ENCODE results near the gene SPDYE3.
"Not testable (repeated sequence)": the region's sequence is repeated elsewhere in the genome, so short reads cannot be mapped to it uniquely, and the experiment has no call there.

The SPDYE3 gene

DNA sequence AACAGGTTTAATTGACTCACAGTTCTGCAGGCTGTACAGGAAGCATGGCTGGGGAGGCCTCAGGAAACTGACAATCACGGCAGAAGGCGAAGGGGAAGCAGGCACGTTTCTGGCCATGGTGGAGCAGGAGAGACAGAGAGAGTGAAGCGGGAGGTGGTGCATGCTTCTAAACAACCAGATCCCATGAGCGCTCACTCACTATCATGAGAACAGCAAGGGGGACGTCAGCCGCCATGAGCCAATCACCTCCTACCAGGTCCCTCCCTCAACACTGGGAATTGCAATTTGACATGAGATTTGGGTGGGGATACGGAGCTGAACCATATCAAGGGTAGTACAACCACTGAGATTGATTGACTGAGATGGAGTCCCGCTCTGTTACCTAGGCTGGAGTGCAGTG lies 18.2 kb downstream of the SPDYE3 start:
- H3K4me3 ChIP-seq (ENCODE audit: low read depth, low read length); DNase-seq (ENCODE audit: low read depth): not testable (repeated sequence)

DNA sequence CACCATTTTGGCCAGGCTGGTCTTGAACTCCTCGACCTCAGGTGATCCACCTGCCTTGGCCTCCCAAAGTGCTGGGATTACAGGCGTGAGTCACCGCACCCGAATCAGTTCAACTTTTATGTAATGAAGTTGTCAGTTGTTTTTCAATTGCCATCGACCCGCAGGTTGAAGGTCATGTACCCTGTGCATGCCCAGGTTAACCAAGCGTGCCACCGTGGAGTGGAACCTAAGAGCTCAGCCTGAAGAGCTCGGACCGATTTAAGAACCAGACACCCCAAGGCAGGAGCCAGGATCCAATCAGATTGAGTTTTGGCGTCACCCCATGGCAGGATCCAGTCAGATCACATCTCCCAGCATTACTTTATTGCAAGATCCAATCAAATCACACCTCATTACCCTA lies 19.4 kb downstream of the SPDYE3 start:
- not testable (repeated sequence) for H3K4me3 ChIP-seq (ENCODE audit: low read depth, low read length); DNase-seq (ENCODE audit: low read depth)

DNA sequence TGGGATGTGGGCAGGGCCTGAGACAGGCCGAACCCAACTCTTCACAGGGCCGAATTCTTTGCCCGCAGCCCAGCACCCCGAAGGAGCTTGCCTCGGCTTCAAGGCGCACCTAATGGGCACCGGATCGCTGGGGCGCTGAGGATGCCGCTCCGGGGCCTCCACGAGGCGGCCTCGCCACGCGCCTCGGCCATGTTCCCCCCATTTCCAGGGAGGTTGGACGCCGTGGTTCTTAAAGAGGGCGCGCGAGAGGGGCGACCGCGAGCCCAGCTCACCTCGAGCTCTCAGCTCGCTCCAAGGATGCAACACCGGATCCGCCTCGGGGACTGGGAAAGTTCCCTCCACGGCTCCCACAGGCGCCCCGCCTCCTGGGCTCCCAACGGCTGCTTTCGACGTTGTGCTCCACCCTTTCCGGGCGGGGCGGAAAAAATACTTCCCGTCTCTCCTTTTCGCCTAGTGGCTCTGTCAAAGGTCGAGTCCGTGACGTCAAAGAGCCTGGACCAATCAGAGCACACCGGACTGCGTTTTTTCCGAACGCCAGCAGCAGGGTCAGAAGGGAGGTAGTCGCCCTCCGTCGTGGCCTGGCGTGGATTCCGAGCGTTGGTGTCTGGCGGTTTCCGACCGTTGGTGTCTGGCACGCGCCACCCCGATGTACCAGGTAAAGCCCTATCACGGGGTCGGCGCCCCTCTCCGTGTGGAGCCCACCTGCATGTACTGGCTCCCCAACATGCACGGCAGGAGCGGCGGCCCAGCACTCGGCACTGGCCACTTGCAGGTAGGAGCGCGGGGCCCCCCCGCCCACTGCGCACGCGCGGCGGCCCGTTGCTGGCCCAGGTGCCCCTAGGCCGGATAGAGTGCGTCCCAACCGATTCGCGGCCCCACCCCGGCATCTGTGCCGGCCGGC lies 28.3 kb downstream of the SPDYE3 start:
- peak overlapping the region; percentile 63 for H3K4me3 ChIP-seq (ENCODE audit: low read depth, low read length)
- DNase-seq (ENCODE audit: low read depth) = peak; percentile 85

DNA sequence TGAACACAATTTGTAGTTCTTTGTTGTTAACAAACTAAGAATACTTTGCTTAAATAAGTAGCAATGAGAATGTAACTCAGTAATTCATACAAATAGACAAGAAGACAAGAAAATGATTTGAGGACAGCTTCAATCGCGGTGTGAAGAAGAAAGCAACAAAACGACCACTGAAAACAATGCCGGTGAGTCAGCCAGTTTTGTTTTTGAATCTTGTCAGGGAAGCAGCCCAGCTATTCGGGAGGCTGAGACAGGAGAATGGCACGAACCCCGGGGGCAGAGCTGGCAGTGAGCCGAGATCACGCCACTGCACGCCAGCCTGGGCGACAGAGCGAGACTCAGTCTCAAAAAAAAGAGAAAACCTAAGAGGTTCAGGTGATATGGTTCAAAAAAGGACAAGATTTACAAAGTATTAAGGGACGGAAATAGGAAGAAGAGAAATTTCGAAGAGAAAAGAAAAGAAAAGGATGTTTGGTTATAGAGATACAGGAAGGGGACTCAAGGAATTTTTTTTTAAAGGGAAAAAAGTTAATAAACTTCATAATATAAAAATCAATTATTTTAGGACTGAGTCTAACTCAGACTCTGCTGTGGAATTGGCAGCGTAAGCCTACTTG lies 30.7 kb downstream of the SPDYE3 start:
- DNase-seq (ENCODE audit: low read depth); H3K4me3 ChIP-seq (ENCODE audit: low read depth, low read length): not testable (repeated sequence)

DNA sequence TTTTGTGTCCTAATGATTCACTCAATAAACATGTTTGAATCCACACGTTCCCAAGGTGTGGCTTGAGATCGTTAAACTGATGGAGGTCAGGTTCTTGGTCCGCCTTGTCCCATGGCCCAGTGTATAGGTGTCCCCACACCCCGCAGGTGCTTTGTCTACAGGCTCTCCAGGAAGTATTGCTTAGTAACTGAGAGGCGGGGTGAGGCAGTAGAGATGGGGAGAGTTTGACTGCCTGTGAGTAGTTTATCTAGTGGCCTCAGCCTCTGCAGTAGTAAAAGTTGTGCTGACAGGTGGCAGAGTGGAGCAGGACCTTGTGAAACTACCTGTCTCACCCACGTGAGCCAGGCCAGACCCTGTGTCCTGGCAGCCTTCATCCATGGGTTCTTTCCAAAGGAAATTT lies 33.8 kb downstream of the SPDYE3 start:
- not testable (repeated sequence) for DNase-seq (ENCODE audit: low read depth); H3K4me3 ChIP-seq (ENCODE audit: low read depth, low read length)

DNA sequence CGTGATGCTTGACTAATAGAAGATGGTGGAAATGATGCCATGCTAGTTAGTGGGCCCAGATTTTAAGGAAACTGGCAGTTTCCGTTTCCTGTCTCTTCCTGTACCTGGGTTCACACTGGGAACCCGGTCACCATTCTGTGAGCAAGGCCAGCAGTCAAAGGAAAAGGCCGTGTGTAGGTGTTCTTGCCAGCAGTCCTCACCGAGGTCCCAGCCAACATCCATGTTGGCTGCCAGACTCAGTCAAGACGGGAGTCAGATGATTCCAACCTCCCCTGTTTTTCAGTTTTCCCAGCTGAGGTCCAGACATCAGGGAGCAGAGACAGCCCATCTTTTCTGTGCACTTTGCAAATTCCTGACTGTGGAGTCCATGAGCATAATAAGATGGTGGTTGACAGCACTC lies 35.3 kb downstream of the SPDYE3 start:
- H3K4me3 ChIP-seq (ENCODE audit: low read depth, low read length) = no peak overlapping the region
- TF ChIP-seq, protein P1, sequence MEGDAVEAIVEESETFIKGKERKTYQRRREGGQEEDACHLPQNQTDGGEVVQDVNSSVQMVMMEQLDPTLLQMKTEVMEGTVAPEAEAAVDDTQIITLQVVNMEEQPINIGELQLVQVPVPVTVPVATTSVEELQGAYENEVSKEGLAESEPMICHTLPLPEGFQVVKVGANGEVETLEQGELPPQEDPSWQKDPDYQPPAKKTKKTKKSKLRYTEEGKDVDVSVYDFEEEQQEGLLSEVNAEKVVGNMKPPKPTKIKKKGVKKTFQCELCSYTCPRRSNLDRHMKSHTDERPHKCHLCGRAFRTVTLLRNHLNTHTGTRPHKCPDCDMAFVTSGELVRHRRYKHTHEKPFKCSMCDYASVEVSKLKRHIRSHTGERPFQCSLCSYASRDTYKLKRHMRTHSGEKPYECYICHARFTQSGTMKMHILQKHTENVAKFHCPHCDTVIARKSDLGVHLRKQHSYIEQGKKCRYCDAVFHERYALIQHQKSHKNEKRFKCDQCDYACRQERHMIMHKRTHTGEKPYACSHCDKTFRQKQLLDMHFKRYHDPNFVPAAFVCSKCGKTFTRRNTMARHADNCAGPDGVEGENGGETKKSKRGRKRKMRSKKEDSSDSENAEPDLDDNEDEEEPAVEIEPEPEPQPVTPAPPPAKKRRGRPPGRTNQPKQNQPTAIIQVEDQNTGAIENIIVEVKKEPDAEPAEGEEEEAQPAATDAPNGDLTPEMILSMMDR (IDR thresholded peaks at IDR 0.05; ENCODE audit: low read depth, low read length, missing control alignments) = no peak
- no peak for DNase-seq (ENCODE audit: low read depth)

DNA sequence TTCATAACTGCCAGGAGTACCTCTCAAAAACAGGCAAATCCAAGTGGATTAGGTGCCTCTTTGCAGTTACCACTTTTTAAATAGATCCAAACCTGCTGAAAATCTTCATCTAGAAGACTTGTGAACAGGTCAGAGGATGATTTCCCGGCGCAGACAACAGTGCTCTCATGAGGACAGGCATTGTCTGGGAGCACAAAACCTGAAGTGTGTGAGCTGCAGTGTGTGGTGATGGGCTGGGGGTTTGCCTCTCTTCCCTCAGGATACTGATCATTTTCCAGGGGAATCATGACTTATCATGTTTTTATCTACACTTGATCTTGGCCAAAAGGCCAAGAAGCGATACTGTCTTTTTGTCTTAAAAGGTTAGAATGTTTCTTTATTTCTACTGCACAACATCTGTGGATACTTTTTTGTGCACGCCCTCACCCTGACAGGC lies 36.6 kb downstream of the SPDYE3 start:
- not testable (repeated sequence) for H3K4me3 ChIP-seq (ENCODE audit: low read depth, low read length); DNase-seq (ENCODE audit: low read depth)

DNA sequence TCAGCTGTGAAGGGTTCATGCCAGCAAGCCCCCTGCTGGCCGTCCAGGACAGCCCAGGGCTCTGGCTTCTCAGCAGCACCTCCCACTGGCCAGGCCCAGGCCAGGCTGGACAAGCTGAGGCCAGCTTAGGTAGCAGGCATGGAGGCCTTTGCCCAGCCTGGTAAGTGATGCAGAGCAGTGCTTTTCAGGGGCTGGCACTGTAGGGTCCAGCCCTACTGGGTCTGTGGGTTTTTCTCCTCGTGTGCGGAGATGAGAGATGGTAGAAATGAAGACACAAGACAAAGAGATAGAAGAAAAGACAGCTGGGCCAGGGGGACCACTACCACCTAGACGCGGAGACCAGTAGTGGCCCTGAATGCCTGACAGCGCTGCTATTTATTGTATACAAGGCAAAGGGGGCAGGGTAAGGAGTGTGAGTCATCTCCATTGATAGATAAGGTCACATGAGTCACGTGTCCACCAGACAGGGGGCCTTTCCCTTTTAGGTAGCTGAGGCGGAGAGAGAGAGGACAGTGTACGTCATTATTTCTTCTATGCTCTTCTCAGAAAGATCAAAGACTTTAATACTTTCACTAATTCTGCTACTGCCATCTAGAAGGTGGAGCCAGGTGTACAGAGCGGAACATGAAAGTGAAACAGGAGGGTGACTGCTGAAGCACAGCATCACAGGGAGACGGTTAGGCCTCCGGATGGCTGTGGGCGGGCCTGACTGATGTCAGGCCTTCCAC lies 37.2 kb downstream of the SPDYE3 start:
- TF ChIP-seq, protein P1 (IDR thresholded peaks at IDR 0.05; ENCODE audit: low read depth, low read length, missing control alignments) = peak; percentile 44
- H3K4me3 ChIP-seq (ENCODE audit: low read depth, low read length) = peak overlapping the region; percentile 18
- DNase-seq (ENCODE audit: low read depth) = peak; percentile 88

DNA sequence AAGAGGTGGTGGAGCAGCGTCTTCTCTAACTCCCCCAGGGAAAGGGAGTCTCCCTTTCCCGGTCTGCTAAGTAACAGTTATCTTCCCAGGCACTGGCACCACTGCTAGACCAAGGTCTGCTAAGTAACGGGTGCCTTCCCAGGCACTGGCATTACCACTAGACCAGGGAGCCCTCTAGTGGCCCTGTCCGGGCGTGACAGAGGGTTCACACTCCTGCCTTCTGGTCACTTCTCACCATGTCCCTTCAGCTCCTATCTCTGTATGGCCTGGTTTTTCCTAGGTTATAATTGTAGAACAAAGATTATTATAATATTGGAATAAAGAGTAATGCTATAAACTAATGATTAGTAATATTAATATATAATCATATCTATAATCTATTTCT lies 37.8 kb downstream of the SPDYE3 start:
- DNase-seq (ENCODE audit: low read depth); H3K4me3 ChIP-seq (ENCODE audit: low read depth, low read length): not testable (repeated sequence)
- TF ChIP-seq, protein P1 (IDR thresholded peaks at IDR 0.05; ENCODE audit: low read depth, low read length, missing control alignments) = peak; percentile 52

DNA sequence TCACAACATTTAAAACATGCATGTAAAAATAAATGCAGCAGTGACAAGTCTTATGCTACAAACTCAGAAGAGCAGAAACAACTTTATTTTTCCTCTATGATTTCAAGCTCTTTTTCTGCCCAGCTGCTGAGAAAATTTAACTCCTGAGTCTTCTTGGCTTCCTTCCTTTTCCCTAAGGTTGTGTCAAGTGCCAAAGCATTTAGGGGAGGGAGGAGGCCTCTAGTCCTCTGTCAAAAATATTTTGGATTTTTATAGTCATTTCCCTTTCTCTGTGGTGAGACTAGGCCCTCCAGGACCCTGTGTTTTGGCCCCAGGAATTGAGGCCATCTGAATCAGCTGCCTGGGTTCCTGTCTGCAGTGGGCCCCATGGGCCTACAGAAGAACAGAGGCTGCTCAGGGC lies 39.4 kb downstream of the SPDYE3 start:
- TF ChIP-seq, protein P1 (IDR thresholded peaks at IDR 0.05; ENCODE audit: low read depth, low read length, missing control alignments) = no peak
- DNase-seq (ENCODE audit: low read depth) = no peak
- no peak overlapping the region for H3K4me3 ChIP-seq (ENCODE audit: low read depth, low read length)
